ENCODE results near the gene NKX1-1.

Gene NKX1-1

DNA sequence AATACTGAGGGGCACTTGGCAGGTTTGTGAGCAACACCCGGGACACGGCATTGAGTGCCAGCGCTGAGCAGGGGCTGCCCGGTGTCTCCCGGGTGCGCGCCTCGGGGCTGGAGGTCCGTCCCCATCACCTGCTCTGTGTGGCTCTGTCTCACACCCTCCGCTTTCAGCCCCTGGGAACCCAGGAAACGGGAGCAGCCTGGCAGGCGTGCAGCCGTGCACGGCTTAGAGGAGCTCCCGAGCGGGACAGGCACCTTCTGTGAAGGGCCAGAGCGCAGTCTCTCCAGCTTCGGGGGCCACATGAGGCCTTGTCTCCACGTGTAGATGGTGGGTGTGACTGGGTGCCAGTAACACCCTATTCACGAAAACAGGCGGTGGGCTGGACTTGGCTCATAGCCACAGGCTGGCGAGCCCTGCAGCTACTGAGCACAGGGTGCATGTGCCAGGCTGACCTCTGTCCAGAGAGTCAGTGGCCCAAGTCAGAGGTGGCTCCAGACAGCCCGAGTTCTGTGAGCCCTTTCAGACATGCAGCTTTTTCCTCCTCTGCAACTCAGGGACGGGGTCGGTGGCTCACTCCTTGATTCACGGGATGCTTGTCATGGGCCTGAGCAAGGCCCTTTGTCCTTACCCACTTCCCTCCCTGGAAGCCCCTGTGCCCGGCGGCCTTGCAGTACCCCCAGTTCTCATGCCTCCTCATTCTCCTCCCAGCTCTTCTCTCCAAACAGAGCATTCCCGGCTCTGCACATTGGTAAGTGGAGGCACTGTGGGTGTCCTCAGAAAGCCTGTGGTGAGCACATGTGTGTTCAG, 35.7 kb downstream of the NKX1-1 start:
- DNase-seq = no peak

- no peak for DNase-seq
Observed at GRCh38 chr4:1369479-1370079, 36.7 kb downstream of the NKX1-1 start.

DNA sequence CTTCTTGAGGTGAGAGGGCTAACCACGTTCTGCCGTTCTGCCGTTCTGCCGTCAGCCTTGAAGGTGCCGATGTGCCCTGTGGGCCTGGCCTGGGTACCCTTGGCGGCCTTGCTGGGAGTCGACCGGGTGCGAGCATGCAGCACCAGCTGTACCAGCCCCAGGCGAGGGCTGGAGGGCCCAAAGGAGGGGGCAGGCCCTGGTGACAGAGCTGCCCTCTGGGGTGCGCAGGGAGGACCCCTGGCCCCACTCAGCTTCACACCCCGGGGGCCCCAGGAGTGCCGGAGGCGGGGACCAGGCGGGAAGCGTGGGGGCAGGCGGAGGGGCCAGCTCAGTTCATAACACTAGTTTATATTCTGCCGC, 37.2 kb downstream of the NKX1-1 start:
- no peak for DNase-seq

- no peak for DNase-seq
Observed at GRCh38 chr4:1368421-1369090, 37.7 kb downstream of the NKX1-1 start.

GRCh38 chr4:1367936-1368289, 38.3 kb downstream of the NKX1-1 start:
- no peak for DNase-seq

GRCh38 chr4:1367230-1367935, 38.9 kb downstream of the NKX1-1 start:
- no peak for DNase-seq

- DNase-seq = no peak
Observed at GRCh38 chr4:1366371-1367229, 39.6 kb downstream of the NKX1-1 start.

DNA sequence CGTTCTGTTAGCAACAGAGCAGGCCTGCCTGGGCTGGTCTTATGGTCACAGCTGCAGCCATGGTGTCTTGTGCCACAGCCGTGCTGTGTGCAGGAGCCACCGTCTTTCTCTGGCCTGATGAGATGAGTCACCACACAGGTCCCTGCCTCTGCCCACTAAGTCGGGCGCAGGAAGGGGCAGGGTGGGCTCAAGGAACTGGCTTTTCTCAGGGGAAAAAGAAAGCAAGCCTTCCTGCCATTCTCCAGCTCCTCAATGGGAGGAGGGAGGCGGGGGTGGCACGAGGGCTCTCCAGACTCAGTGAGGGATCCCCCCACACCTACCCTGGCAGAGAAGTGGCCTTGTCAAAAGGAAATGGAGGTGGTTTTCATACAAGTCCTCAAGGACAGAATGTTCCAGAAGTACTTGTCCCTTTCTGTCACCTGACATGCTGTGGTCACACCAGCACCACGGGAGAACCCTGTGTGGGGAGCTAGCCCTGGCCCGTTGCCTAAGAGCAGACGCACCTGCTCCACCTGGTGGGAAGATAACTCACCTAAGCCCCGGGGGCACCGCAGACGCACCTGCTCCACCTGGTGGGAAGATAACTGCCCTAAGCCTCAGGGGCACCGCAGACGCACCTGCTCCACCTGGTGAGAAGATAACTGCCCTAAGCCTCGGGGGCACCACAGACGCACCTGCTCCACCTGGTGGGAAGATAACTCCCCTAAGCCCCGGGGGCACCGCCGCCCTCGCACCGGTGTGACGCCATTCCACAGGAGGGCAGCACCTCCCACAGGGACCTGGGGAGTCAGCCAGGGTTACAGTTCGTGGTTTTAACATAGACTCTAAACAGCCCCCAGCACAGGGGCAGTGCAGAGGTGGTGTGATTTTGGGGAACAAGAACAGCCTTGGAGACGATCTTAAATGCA, 40.7 kb downstream of the NKX1-1 start:
- DNase-seq = no peak

GRCh38 chr4:1364748-1365147, 41.5 kb downstream of the NKX1-1 start:
- DNase-seq = no peak

- no peak for DNase-seq
Observed at GRCh38 chr4:1364217-1364616, 42.0 kb downstream of the NKX1-1 start.

GRCh38 chr4:1363513-1363912, 42.7 kb downstream of the NKX1-1 start:
- DNase-seq = no peak

DNA sequence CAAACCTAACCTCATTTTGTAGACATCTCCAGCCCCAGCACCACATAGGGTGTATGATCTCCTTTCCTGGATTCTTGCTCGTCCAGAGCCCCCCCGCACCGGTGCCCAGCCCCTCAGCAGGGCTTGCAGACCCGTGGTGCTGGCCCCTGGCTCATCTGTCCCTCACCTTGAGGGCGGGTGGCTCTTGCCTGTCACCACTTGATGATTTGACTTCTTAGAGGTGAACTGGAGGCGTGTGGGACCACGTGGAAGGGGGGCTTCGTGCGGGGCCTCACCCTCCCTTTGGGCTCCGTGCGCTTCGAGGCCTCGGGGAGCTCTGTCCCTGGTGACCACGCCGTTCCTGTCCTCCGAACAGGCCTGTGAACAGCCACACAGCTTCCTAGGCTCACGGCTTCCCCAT, 43.7 kb downstream of the NKX1-1 start:
- DNase-seq = no peak

- DNase-seq = no peak
Observed at GRCh38 chr4:1362046-1362445, 44.2 kb downstream of the NKX1-1 start.

GRCh38 chr4:1361431-1361830, 44.8 kb downstream of the NKX1-1 start:
- DNase-seq = no peak

DNA sequence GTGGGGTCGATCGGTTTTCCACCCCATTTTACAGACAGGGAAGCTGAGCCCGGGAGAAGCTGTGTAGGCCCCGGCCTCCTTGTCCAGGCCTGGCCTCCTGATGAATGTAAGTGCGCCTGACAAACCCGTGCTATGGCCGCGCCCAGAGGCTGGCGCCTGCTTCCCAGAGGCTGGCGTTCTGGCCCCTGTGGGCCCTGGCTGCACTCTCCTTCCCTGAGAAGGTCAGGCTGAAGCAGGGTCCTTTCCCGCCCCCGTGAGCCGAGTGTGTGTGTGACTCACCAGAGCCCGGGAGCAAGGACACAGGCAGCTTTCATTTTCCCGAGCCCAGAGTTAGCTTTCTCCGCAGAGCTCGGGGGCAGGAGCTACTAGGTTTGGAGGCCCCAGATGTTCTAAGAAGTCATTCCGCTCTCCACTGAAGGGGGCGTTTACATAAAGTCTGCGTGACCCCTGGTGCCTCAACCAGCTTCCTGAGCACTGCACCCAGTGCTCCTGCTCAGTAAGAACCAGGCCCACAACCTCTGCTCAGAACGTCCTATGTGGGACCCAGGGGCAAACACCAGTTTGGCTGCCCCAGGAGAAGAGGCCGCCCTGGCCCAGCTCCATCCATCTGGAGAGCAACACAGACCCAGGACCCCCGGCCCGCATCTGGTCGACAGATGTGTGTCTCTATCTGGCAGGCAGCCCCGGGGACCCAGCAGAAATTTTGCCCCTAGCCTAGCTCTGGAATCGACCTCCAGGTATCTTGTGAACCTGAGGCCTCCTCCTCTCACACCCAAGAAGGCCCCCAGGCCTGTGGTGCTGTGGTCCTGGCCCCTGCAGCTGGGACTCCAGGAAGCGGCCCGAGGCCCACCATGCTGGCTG, 45.6 kb downstream of the NKX1-1 start:
- DNase-seq = no peak

DNA sequence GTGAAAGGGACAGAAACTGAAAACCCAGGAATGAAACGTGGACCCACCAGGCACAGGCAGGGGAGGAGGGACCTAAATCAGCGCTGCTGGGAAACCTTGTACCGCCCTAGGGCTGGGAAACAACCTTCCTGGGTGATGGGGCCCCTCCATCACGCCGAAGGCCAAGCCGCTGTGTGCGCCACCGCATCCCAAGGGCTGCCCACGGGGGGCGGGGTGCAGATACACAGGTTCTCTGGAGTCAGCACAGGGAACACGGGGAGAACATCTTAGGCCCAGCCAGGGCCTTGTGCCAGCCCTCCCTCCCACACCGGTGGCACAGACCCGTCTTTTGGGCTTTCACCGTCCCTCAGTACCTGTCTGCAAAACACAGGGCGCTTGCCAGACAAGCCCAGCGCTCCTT, 46.3 kb downstream of the NKX1-1 start:
- DNase-seq = no peak

DNA sequence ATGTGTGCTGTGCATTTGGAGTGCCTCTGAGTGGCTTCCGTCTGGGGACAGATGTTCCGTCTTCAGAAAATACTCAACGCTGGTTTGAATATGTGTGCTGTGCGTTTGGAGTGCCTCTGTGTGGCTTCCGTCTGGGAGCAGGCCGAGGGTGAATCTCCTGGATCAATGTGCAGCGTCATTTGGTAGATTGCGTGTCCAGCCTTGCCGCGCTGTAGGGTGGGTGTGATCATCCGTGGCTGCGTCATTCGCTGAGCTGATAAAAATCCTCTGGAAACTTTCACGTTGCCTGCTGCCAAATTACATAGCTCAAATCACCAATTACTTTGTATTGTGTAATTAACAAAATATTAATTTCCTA, 47.1 kb downstream of the NKX1-1 start:
- no peak for DNase-seq

GRCh38 chr4:1358421-1359143, 47.7 kb downstream of the NKX1-1 start:
- no peak for DNase-seq

- no peak for DNase-seq
Observed at GRCh38 chr4:1357356-1358248, 48.6 kb downstream of the NKX1-1 start.

All from activated CD4-positive, alpha-beta T cell treated with anti-CD3 and anti-CD28 coated beads, Interleukin-2, amount 50 U/mL, for 1 hour (primary cell).